Measurements from ENCODE around the gene CDCA4.
"Not testable (repeated sequence)": the region's sequence is repeated elsewhere in the genome, so short reads cannot be mapped to it uniquely, and the experiment has no call there.

DNA sequence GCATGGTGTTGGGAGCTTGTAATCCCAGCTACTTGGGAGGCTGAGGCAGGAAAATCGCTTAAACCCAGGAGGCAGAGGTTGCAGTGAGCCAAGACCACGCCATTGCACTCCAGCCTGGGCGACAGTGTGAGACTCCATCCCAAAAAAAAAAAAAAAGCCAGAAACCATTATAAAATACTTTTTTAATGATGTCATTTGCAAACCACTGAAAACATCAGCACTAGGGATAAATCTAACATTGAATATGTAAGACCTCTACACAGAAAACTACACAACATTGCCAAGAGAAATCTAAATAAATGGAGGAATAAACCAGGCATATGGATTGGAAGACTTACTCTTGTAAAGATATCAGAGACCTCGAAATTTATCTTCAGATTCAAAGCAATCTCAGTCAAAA lies 6.8 kb upstream of the CDCA4 start:
- TF ChIP-seq EZH2 (IDR thresholded peaks at IDR 0.05; ENCODE audit: borderline replicate concordance, insufficient read depth, low read depth, low read length, poor library complexity, severe bottlenecking): not testable (repeated sequence)
- TF ChIP-seq, protein P1, sequence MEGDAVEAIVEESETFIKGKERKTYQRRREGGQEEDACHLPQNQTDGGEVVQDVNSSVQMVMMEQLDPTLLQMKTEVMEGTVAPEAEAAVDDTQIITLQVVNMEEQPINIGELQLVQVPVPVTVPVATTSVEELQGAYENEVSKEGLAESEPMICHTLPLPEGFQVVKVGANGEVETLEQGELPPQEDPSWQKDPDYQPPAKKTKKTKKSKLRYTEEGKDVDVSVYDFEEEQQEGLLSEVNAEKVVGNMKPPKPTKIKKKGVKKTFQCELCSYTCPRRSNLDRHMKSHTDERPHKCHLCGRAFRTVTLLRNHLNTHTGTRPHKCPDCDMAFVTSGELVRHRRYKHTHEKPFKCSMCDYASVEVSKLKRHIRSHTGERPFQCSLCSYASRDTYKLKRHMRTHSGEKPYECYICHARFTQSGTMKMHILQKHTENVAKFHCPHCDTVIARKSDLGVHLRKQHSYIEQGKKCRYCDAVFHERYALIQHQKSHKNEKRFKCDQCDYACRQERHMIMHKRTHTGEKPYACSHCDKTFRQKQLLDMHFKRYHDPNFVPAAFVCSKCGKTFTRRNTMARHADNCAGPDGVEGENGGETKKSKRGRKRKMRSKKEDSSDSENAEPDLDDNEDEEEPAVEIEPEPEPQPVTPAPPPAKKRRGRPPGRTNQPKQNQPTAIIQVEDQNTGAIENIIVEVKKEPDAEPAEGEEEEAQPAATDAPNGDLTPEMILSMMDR (IDR thresholded peaks at IDR 0.05): not testable (repeated sequence)
